ENCODE measurements around the gene ZNF318. TPM values are rescaled to one million over a fixed set of nuclear protein-coding genes. Genes with fewer than 3 reads are reported as not detected.
A peak's percentile ranks its signal among the peaks of the same experiment; 100 is the strongest.

ZNF318 gene
- polyA plus RNA-seq, 1 of the 3 experiments (the other 2 are of a cell fraction), result 6.3 TPM

DNA sequence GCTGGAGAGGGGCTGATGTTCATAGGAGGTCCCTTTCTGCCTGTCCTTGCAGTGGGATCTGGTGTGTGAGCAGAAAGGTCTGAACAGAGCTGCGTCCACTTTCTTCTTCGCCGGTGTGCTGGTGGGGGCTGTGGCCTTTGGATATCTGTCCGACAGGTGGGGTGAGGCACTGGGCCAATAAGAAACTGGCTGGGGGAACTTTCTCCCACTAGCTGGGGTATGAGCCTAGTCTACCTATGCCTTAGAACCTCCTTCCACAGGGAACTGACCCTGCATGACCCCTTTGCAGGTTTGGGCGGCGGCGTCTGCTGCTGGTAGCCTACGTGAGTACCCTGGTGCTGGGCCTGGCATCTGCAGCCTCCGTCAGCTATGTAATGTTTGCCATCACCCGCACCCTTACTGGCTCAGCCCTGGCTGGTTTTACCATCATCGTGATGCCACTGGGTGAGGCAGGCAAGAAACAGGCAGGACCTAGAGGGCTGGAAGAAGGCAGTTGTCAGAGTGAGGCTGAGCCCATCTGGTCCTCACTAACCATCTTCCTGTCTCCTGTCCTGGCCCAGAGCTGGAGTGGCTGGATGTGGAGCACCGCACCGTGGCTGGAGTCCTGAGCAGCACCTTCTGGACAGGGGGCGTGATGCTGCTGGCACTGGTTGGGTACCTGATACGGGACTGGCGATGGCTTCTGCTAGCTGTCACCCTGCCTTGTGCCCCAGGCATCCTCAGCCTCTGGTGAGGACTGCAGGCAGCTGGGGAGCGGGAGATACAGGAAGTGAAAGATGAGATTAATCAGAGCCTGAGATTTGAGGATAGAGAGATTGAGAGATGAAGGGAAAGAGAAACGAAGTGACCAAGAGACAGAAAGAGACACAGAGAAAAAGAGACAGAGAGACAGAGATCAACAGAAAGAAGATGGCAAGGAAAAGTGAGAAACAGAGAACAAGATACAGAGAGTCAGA is 69.8 kb downstream of the ZNF318 start:
- ChIA-PET CTCF (interaction anchor here (1.1 to 2.8 kb wide), 5 partner anchors 10 to 70 kb away, joined by 3 to 16 read pairs (median 7); partner anchors contain the start of genes DNPH1 and ZNF318), POLR2A (no interaction called here)
- peak; percentile 79 for DNase-seq
- WGBS (ENCODE audit: low lambda C conversion rate), result 71% methylated on average over 17 of the region's 18 CpGs
- no peak overlapping the region for H3K4me2 ChIP-seq
- no peak overlapping the region for H3K27ac ChIP-seq (ENCODE audit: low read depth in 2 of 2, low read length in 1 of 2)
- peak; percentile 48 for TF ChIP-seq RAD21 (IDR thresholded peaks at IDR 0.05; ENCODE audit: low read length)
- TF ChIP-seq JUND (IDR thresholded peaks at IDR 0.05), result no peak
- TF ChIP-seq MXI1 (IDR thresholded peaks at IDR 0.05; ENCODE audit: low read depth, low read length), result no peak
- TF ChIP-seq GABPA (IDR thresholded peaks at IDR 0.05; ENCODE audit: low read depth), result no peak
- no peak for TF ChIP-seq TCF12 (IDR thresholded peaks at IDR 0.05)
- no peak for TF ChIP-seq PBX3 (IDR thresholded peaks at IDR 0.05)
- no peak for TF ChIP-seq RFX5 (IDR thresholded peaks at IDR 0.05; ENCODE audit: low read length)
- TF ChIP-seq FOSL2 (IDR thresholded peaks at IDR 0.05; ENCODE audit: borderline replicate concordance, low read depth), result no peak
- TF ChIP-seq, protein P1, sequence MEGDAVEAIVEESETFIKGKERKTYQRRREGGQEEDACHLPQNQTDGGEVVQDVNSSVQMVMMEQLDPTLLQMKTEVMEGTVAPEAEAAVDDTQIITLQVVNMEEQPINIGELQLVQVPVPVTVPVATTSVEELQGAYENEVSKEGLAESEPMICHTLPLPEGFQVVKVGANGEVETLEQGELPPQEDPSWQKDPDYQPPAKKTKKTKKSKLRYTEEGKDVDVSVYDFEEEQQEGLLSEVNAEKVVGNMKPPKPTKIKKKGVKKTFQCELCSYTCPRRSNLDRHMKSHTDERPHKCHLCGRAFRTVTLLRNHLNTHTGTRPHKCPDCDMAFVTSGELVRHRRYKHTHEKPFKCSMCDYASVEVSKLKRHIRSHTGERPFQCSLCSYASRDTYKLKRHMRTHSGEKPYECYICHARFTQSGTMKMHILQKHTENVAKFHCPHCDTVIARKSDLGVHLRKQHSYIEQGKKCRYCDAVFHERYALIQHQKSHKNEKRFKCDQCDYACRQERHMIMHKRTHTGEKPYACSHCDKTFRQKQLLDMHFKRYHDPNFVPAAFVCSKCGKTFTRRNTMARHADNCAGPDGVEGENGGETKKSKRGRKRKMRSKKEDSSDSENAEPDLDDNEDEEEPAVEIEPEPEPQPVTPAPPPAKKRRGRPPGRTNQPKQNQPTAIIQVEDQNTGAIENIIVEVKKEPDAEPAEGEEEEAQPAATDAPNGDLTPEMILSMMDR (IDR thresholded peaks at IDR 0.05), result no peak
- peak; percentile 63 for TF ChIP-seq GATA2 (CRISPR knock-in tag; IDR thresholded peaks at IDR 0.05)
- no peak for TF ChIP-seq FOXJ3 (CRISPR knock-in tag; IDR thresholded peaks at IDR 0.05)
- TF ChIP-seq ZBTB33 (IDR thresholded peaks at IDR 0.05; ENCODE audit: borderline replicate concordance, low read depth), result no peak
- no peaks in the 10 kb centered on the region for H3K36me3 ChIP-seq (replicated peaks in 1 of 2; ENCODE audit: control insufficient read depth in 1 of 2, insufficient read depth in 2 of 2, low read length in 1 of 2)
- peaks cover 6% of the 10 kb centered on the region; the same call in 1 of the 2 replicates for H3K27me3 ChIP-seq (ENCODE audit: insufficient read depth)
- H3F3A ChIP-seq (replicated peaks; ENCODE audit: insufficient read depth), result no peaks in the 10 kb centered on the region
- peaks cover 0 to 10% of the 10 kb centered on the region in 2 experiments; a peak in 1 of 4 replicates for H3K4me1 ChIP-seq (ENCODE audit: control insufficient read depth in 1 of 2, insufficient read depth in 2 of 2, low read depth in 1 of 2, low read length in 1 of 2)
- H3K9ac ChIP-seq, result no peak overlapping the region
- no peaks in the 10 kb centered on the region for H4K20me1 ChIP-seq (ENCODE audit: insufficient read depth)
- no peaks in the 10 kb centered on the region for H3K9me3 ChIP-seq
- no peaks in the 10 kb centered on the region for H3K9me2 ChIP-seq
- H2AFZ ChIP-seq (ENCODE audit: low read depth), result no peak overlapping the region
- no peak overlapping the region for H3K4me3 ChIP-seq (ENCODE audit: low read depth in 2 of 2, low read length in 1 of 2)
- H3K79me2 ChIP-seq (ENCODE audit: insufficient read depth), result no peaks in the 10 kb centered on the region

Data from SK-N-SH (cell line).